Epithelial cell of esophagus (primary cell): ENCODE measurements around the gene AGTPBP1.

ENCODE experiments used
- DNase-seq: peaks from one replicate; pipeline ENCODE4 v3.0.0; 2010; ENCODE audit warnings: low read depth
- H3K4me3 ChIP-seq: 2 replicates; pipeline ENCODE4 v1.5.1; 2011; ENCODE audit warnings: mild to moderate bottlenecking, low read length, control low read depth
- TF ChIP-seq, protein P1 (sequence below): IDR thresholded peaks from 2 replicates; pipeline ENCODE4 v1.5.1; 2011; ENCODE audit warnings: low read depth, mild to moderate bottlenecking, low read length, control low read depth, inconsistent platforms; ENCODE audit not compliant: insufficient read depth; ENCODE audit errors: missing control alignments

AGTPBP1 gene

DNA sequence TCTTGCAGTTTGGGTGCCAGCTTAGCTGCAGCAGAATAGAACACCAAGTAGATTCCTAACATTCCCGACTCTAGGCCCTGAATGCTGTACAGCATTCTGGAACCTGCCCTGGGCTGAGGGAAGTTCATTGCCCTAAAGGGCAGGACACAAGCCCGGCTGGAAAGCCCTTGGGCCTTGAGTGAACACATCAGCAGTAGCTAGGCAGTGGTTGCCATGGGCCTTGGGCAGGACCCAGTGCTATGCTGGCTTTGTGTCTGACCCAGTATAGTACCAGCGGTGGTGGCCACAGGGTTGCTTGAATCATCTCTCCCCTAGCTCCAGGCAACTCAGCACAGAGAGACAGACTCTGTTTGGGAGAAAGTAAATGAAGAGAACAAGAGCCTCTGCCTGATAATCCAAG lies 137.8 kb downstream of the AGTPBP1 start:
- H3K4me3 ChIP-seq: no peak overlapping the region
- DNase-seq: no peak
- TF ChIP-seq, protein P1, sequence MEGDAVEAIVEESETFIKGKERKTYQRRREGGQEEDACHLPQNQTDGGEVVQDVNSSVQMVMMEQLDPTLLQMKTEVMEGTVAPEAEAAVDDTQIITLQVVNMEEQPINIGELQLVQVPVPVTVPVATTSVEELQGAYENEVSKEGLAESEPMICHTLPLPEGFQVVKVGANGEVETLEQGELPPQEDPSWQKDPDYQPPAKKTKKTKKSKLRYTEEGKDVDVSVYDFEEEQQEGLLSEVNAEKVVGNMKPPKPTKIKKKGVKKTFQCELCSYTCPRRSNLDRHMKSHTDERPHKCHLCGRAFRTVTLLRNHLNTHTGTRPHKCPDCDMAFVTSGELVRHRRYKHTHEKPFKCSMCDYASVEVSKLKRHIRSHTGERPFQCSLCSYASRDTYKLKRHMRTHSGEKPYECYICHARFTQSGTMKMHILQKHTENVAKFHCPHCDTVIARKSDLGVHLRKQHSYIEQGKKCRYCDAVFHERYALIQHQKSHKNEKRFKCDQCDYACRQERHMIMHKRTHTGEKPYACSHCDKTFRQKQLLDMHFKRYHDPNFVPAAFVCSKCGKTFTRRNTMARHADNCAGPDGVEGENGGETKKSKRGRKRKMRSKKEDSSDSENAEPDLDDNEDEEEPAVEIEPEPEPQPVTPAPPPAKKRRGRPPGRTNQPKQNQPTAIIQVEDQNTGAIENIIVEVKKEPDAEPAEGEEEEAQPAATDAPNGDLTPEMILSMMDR: no peak

DNA sequence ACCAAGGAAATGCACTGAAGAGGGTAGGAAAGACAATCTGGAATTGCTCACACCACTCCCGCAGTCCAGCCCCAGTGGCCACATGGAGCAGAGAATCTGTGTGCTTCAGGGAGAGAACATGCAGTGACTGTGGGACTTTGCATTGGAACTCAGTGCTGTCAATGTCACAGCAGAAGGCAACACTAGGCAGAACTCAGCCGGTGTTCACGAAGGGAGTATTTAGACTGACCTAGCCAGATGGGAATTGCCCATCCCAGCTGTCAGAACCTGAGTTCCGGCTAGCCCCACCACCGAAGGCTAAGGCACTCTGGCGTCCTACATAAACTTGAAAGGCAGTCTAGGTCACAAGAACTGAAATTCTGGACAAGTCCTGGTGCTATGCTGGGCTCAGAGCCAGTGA lies 139.0 kb downstream of the AGTPBP1 start:
- no peak overlapping the region for H3K4me3 ChIP-seq
- TF ChIP-seq, protein P1: no peak
- DNase-seq: no peak

DNA sequence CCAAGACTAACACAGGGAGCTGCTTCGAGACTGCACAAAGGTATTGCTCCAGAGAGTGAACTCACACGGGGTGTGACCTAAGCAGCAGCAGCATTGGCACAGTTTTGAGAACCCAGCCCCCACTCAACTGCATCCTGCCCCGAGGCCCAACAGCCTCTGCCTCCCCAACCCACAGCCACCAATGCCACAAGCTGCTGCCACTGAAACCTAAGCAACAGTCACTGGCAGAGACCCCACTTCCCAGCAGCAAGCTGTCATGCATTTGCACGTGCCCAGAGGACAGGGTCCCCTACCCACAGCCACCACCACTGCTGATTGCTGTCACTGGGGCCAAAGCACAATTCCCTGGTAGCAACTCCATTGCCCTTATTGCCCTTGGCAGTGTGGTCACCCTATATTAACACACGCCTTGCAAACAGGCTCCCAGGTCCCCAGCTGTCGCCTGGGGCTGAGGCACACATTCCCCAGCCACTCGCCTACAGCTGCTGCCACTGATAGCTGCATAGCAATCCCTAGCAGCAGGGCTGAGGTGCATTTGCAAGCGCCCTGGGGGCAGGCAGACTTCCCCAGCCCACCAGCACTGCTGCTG lies 141.0 kb downstream of the AGTPBP1 start:
- no peak overlapping the region for H3K4me3 ChIP-seq
- peak; percentile 4 for DNase-seq
- TF ChIP-seq, protein P1: no peak

DNA sequence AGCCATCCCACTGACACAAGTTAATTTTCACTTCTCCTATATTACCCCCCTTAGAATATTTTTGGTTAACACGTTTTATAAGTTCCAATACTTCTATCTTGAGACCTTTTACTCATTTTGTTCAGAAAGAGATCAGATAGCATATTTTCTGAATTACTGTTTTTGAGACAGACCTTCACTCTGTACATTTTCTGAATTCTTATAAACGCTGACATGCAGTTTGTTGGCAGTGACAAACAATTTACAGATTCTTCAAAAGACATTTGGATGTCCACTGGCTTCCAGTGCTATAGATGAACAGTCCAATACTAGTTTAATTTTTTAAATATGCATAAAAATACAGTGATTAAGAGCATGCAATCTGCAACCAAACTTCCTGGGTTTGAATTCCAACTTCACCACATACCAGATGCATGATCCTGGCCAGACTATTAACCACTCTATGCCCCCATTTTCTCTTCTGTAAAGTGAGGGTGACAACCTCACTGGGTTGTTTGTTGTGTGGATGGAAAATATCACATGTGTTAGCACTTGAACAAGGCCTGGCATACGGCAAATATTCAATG lies 142.1 kb downstream of the AGTPBP1 start:
- TF ChIP-seq, protein P1: no peak
- DNase-seq: no peak
- no peak overlapping the region for H3K4me3 ChIP-seq

DNA sequence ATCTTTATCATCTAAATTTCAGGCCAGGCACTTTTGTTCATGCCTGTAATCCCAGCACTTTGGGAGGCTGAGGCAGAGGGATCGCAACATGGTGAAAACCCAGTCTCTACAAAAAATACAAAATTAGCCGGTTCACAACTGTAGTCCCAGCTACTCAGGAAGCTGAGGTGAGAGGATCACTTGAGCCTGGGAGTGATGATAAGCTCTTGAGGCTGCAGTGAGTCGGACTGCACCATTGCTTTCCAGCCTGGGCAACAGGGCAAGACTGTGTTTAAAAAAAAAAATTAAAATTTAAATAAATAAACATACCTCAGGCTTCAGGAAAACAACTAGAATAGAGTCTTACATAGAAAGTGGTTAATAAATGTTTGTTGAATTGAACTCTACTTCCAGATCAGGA lies 147.4 kb downstream of the AGTPBP1 start:
- H3K4me3 ChIP-seq: no peak overlapping the region
- TF ChIP-seq, protein P1: no peak
- no peak for DNase-seq

DNA sequence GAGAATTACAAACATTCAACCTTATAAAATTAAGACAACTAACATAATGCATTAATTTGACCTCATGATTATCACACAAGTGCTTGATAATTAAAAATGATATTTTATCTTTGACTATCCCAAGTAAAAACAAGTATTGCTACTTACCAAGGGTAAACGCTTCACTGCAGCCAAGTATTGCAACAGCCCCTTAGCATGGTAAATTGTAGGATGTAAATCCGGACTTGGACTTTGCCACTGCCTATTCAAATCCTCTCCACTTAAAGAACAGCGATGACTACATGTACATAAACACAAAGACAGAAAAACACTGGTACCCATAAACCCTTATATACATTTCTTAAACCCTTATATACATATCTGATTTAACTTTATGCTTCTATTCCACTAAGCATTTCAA lies 155.1 kb downstream of the AGTPBP1 start:
- TF ChIP-seq, protein P1: no peak
- DNase-seq: no peak
- no peak overlapping the region for H3K4me3 ChIP-seq

DNA sequence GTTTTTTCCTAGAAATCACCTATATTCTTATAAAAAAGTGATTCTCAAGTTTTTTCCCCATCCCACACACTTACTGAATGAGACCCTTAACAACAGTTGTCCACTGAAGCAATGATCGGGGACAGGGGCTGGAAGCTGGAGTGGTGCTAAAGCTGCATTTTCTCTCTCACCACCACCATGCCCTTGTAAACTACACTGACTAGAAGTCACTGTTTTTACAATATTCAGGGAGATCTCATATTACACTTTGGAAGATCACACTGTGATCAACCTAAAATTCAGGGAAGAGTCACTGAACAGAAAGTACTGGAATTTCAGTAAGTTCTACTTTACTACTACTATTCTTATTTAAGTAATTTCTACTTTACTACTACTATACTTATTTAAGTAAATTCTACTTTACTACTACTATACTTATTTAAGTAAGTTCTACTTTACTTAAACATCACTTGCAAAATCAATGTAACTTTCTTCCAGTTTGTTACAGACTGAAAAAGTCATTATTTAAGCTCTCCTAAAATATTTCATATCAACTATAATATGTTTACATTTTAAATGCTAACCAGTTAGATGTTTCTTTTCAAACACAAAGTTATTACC lies 164.3 kb downstream of the AGTPBP1 start:
- TF ChIP-seq, protein P1: no peak
- no peak for DNase-seq
- no peak overlapping the region for H3K4me3 ChIP-seq
